Vagina (tissue), 2 donors: Measurements from ENCODE around the gene NCBP2L.

ENCODE experiments used
- POLR2A ChIP-seq, 2 donors: fragments of 450-650 bp; IDR thresholded peaks; one replicate each; pipeline ENCODE4 v1.6.1; 2017; ENCODE audit warnings: antibody characterized with exemption in 2 of 2, mild to moderate bottlenecking in 2 of 2, moderate library complexity in 2 of 2
- TF ChIP-seq, protein P1 (sequence below), 3 experiments: fragments of 450-650 bp in 2 of 3; fragments of 200-600 bp in 1 of 3; sonication (generic) in 1 of 3; IDR thresholded peaks; one replicate each; pipeline ENCODE4 v1.5.1; 2017 to 2019; ENCODE audit warnings: antibody characterized with exemption in 3 of 3, mild to moderate bottlenecking in 2 of 3, moderate library complexity in 2 of 3

GRCh38 chrX:107742700-107743191 lies 34.8 kb upstream of the NCBP2L start:
- TF ChIP-seq, protein P1, sequence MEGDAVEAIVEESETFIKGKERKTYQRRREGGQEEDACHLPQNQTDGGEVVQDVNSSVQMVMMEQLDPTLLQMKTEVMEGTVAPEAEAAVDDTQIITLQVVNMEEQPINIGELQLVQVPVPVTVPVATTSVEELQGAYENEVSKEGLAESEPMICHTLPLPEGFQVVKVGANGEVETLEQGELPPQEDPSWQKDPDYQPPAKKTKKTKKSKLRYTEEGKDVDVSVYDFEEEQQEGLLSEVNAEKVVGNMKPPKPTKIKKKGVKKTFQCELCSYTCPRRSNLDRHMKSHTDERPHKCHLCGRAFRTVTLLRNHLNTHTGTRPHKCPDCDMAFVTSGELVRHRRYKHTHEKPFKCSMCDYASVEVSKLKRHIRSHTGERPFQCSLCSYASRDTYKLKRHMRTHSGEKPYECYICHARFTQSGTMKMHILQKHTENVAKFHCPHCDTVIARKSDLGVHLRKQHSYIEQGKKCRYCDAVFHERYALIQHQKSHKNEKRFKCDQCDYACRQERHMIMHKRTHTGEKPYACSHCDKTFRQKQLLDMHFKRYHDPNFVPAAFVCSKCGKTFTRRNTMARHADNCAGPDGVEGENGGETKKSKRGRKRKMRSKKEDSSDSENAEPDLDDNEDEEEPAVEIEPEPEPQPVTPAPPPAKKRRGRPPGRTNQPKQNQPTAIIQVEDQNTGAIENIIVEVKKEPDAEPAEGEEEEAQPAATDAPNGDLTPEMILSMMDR (IDR thresholded peaks at IDR 0.05), result no peak
- no peak for TF ChIP-seq POLR2A (IDR thresholded peaks at IDR 0.05)
